ENCODE measurements around the gene PCDHGB7.
"Not testable (repeated sequence)": the region's sequence is repeated elsewhere in the genome, so short reads cannot be mapped to it uniquely, and the experiment has no call there.

PCDHGB7 gene

GRCh38 chr5:141430332-141431113 lies 13.0 kb downstream of the PCDHGB7 start, which contains the start of gene PCDHGA12:
TSS of gene PCDHGA12 (plus strand) at chr5:141430507. CDS start at chr5:141430760, 253 bp downstream.
- DNase-seq: no peak

- DNase-seq: no peak
Measured at GRCh38 chr5:141431286-141431685, 13.8 kb downstream of the PCDHGB7 start.

DNA sequence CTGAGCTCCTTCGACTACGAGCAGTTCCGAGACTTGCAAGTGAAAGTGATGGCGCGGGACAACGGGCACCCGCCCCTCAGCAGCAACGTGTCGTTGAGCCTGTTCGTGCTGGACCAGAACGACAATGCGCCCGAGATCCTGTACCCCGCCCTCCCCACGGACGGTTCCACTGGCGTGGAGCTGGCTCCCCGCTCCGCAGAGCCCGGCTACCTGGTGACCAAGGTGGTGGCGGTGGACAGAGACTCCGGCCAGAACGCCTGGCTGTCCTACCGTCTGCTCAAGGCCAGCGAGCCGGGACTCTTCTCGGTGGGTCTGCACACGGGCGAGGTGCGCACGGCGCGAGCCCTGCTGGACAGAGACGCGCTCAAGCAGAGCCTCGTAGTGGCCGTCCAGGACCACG lies 14.8 kb downstream of the PCDHGB7 start:
- not testable (repeated sequence) for DNase-seq

- not testable (repeated sequence) for DNase-seq
Measured at GRCh38 chr5:141432726-141433125, 15.2 kb downstream of the PCDHGB7 start.

DNA sequence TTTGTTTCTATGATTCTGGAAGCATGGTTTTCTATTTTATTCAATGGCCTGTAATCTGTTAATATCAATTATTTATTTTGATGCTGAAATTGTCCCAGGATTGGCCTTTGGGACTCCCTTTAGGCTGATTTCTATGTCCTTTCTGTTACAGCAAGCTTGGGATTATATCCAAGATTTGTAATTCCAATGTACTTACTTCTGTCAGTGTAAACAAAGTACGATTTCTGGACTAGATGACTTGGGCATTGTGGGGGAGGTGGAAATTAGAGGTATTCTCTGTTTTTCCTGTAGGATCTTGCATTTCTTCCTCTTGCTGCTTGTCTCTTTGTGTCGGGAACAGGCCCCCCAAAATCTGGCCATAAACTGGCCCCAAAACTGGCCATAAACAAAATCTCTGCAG lies 16.5 kb downstream of the PCDHGB7 start:
- no peak for DNase-seq

DNA sequence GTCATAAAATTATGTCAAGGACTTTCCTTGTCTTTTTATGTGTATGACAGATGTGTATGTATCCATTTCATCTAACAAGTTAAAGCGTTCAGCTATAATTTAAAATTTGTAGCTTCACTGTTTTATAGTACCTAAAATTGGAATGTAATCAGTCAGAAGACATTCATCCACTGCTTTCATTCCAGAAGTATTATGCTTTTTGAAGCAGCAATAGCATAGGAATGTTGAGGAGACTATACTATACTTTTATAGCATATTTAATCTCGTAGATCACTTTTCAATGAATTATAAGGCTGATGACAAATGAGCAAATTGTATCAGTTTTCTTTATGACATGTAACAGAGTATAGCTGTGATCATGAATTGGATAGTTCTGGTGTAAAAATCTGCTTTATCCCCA lies 19.7 kb downstream of the PCDHGB7 start:
- DNase-seq: no peak

DNA sequence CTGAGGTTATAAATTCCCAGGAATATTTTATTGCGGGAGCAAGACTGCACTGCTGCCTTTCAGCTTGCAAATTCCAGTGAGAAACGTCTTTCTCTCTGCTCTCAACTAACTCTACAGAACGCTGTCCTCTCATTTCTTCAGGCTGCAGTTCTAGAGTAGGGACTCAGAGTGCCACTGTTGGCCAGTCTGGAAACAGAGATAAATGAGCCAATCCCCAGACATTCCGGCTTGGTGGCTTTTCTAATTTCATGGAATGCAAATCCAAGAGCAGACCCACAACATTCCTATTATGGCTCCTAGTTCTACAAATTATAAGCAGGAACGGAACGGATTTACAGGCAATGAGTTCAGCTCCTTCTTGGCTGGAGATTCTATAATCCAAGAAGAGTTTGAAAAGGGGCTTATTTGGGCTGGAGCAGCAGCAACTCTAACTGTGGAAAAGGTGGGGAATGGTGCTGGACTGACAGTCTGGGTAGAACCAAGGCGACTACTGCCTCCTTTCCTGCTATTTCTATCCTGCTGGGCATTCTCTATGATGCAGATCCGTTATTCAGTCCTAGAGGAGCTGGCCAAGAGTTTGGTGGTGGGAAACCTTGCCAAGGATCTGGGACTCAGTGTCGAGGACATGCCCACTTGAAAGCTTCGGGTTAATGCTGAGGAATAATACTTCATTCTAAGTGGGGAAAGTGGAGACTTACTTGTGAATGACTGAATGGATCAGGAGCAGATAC lies 22.1 kb downstream of the PCDHGB7 start:
- DNase-seq: no peak

DNA sequence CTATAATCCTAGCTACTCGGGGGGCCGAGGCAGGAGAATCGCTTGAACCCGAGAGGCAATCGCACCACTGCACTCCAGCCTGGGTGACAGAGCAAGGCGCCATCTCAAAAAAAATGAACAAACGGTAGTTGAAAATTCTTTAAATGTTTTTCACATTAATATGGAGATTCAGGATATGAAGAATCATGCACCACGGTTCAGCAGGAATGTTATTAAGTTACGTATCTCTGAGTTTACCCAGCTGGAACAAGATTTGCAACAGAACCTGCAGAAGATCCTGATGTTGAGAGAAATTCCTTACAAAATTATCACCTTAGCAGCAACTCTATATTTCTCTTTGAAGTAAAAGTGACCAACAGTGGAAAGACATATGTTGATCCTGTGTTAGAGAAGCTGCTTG lies 22.9 kb downstream of the PCDHGB7 start:
- peak; percentile 55 for DNase-seq

DNA sequence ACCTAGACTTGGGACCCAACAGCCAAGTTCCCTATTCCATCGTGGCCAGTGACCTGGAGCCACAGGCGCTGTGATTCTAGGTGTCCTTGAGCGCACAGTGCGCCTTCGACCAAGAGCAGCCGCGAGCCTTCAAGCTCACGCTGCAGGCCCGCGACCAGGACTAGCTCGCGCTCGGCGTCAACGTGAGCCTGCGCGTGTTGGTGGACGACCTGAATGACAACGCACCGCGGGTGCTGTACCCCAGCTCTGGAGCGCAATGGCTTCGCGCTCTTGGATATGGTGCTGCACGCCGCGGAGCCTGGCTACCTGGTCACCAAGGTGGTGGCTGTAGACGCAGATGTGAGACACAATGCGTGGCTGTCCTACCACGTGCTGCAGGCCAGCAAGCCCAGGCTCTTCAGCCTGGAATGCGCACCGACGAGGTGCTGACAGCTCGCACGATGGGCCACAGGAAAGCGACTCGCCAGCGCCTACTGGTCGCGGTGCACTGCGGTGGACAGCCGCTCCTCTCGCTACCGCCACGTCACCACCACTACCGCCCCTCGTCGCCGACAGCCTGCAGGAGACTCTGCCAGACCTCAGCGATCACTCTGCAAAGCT lies 24.2 kb downstream of the PCDHGB7 start:
- DNase-seq: no peak

DNA sequence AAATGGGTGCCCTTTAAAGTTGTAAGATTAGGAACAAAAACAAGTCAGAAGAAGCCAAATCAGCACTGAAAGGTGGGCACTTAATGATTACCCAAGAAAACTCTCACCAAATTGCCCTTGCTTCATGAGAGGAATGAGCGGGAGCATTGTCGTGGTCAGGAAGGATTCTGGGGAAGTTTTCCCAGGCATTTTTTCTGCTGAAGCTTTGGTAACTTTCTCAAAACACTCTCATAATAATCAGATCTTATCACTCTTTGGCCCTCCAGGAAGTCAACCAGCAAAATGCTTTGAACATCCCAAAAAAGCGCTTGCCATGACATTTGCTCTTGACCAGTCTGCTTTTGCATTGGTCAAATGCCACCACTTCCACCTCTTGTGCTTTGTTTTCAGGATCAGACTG lies 47.9 kb downstream of the PCDHGB7 start:
- DNase-seq: peak; percentile 29

All from kidney glomerular epithelial cell (primary cell).